Loucy (cell line): ENCODE measurements around the gene MRPL42.

ENCODE experiments used
- H2AFZ ChIP-seq: fragments of 200-600 bp; sonication (generic); 2 replicates; pipeline ENCODE4 v1.6.0; 2016; ENCODE audit warnings: antibody characterized with exemption, mild to moderate bottlenecking, low read length, moderate library complexity
- H3F3A ChIP-seq: fragments of 200-600 bp; 2 replicates; pipeline ENCODE4 v1.6.0; 2016; ENCODE audit warnings: antibody characterized with exemption, low read depth, mild to moderate bottlenecking
- H3K27me3 ChIP-seq: fragments of 200-600 bp; sonication (generic); 2 replicates; pipeline ENCODE4 v1.6.1; 2014; ENCODE audit warnings: low read length, mild to moderate bottlenecking; ENCODE audit not compliant: insufficient read depth, poor library complexity, severe bottlenecking
- H3K36me3 ChIP-seq: fragments of 200-600 bp; sonication (generic); 2 replicates; pipeline ENCODE4 v1.6.1; 2016; ENCODE audit warnings: low read length; ENCODE audit not compliant: insufficient read depth
- H3K4me1 ChIP-seq: fragments of 200-600 bp; sonication (generic); 2 replicates; pipeline ENCODE4 v1.5.1; 2014; ENCODE audit warnings: low read length, mild to moderate bottlenecking; ENCODE audit not compliant: insufficient read depth, poor library complexity, severe bottlenecking
- H3K4me2 ChIP-seq: fragments of 200-600 bp; sonication (generic); 2 replicates; pipeline ENCODE4 v1.6.0; 2014; ENCODE audit warnings: antibody characterized with exemption, low read length, low read depth, mild to moderate bottlenecking; ENCODE audit not compliant: poor library complexity, severe bottlenecking
- H3K4me3 ChIP-seq: fragments of 200-600 bp; sonication (generic); 2 replicates; pipeline ENCODE4 v1.5.1; 2014; ENCODE audit warnings: low read length, mild to moderate bottlenecking, mixed read lengths; ENCODE audit not compliant: poor library complexity, severe bottlenecking
- H3K79me2 ChIP-seq: fragments of 200-600 bp; sonication (generic); 2 replicates; pipeline ENCODE4 v1.6.1; 2014; ENCODE audit warnings: low read length; ENCODE audit not compliant: insufficient read depth
- H3K9ac ChIP-seq: fragments of 200-600 bp; sonication (generic); 2 replicates; pipeline ENCODE4 v1.6.0; 2014; ENCODE audit warnings: mild to moderate bottlenecking, low read depth, low read length, moderate library complexity; ENCODE audit not compliant: poor library complexity, severe bottlenecking
- H3K9me2 ChIP-seq: fragments of 200-600 bp; sonication (generic); replicated peaks from 2 replicates; pipeline ENCODE4 v1.6.1; 2016; ENCODE audit warnings: low read depth, low read length, mixed read lengths
- H3K9me3 ChIP-seq: fragments of 200-600 bp; sonication (generic); 2 replicates; pipeline ENCODE4 v1.6.1; 2014; ENCODE audit warnings: mild to moderate bottlenecking, antibody characterized with exemption, low read length, low read depth; ENCODE audit not compliant: insufficient read depth
- H4K20me1 ChIP-seq: fragments of 200-600 bp; sonication (generic); 2 replicates; pipeline ENCODE4 v1.6.0; 2014; ENCODE audit warnings: antibody characterized with exemption, low read length, mild to moderate bottlenecking; ENCODE audit not compliant: insufficient read depth, poor library complexity, severe bottlenecking
- EZH2phosphoT487 ChIP-seq: fragments of 200-600 bp; IDR thresholded peaks from 2 replicates; pipeline ENCODE4 v1.6.1; 2018; ENCODE audit warnings: antibody characterized with exemption, mild to moderate bottlenecking, moderate library complexity, borderline replicate concordance
- TF ChIP-seq, protein P1 (sequence below): fragments of 200-600 bp; sonication (generic); conservative IDR thresholded peaks from 2 replicates; pipeline ENCODE4 v1.5.1; 2014; ENCODE audit warnings: mild to moderate bottlenecking, antibody characterized with exemption, low read length

The MRPL42 gene

DNA sequence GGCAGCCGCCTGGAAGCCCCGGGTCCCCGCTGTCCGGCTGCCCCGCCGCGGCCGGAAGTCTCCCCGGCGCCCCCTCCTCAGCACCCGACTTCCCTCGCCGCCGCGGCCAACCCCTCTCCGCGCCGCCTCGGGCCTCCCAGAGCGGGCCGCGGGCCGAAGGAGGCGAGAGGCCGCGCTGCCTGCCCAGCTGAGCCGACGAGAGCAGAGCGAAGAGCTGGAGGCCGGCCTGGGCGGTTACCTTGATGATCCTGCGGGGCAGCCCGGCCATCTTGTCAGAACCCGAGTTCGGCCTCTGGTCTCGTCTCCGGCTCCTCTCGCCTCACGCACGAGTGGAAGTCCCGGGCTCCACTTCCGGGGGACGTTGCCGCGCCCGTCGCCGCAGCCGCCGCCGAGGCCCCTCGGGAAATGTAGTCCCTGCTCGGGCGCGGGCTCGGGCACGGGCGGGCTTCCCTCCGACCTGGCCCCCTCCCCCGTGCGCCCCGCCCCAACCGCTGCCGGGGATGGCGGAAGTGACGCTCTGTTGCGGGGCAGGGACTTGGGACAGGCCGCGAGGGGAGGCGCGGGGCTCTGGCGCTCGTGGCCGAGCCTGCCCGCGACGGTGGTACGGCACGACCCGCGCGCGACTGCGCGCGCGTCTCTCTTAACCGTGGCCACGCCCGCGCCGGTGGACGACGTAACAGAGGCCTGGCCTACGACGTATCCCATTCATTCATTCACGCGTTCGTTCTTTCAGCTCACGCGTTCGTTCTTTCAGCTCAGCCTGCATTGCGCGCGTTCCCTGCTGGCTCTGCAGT is 25.5 kb upstream of the MRPL42 start, which contains the start of gene UBE2N:
Gene UBE2N, minus strand, starts transcription at position 331 of the 794 bp plus-strand sequence. Its CDS starts 63 bp downstream, at position 268.
- H3F3A ChIP-seq = no peaks in the 10 kb centered on the region
- H2AFZ ChIP-seq = peak within 1 kb of the TSS; percentile 99
- peaks cover 53% of the 10 kb centered on the region for H3K79me2 ChIP-seq
- H3K9me3 ChIP-seq = no peaks in the 10 kb centered on the region
- peak within 1 kb of the TSS; percentile 99 for H3K4me2 ChIP-seq
- peak within 1 kb of the TSS; percentile 98 for H3K9ac ChIP-seq
- no peak for TF ChIP-seq EZH2phosphoT487
- TF ChIP-seq, protein P1, sequence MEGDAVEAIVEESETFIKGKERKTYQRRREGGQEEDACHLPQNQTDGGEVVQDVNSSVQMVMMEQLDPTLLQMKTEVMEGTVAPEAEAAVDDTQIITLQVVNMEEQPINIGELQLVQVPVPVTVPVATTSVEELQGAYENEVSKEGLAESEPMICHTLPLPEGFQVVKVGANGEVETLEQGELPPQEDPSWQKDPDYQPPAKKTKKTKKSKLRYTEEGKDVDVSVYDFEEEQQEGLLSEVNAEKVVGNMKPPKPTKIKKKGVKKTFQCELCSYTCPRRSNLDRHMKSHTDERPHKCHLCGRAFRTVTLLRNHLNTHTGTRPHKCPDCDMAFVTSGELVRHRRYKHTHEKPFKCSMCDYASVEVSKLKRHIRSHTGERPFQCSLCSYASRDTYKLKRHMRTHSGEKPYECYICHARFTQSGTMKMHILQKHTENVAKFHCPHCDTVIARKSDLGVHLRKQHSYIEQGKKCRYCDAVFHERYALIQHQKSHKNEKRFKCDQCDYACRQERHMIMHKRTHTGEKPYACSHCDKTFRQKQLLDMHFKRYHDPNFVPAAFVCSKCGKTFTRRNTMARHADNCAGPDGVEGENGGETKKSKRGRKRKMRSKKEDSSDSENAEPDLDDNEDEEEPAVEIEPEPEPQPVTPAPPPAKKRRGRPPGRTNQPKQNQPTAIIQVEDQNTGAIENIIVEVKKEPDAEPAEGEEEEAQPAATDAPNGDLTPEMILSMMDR = no peak
- H3K36me3 ChIP-seq = no peaks in the 10 kb centered on the region
- H3K27me3 ChIP-seq = no peaks in the 10 kb centered on the region
- no peaks in the 10 kb centered on the region for H3K9me2 ChIP-seq
- peaks cover 51% of the 10 kb centered on the region for H3K4me1 ChIP-seq
- peaks cover 46% of the 10 kb centered on the region for H4K20me1 ChIP-seq
- H3K4me3 ChIP-seq = peak within 1 kb of the TSS; percentile 98

- H3K36me3 ChIP-seq = no peaks in the 10 kb centered on the region
- peak overlapping the region; percentile 99 for H2AFZ ChIP-seq
- TF ChIP-seq, protein P1 = no peak
- TF ChIP-seq EZH2phosphoT487 = no peak
- no peaks in the 10 kb centered on the region for H3K9me2 ChIP-seq
- peaks cover 42% of the 10 kb centered on the region for H3K4me1 ChIP-seq
- H4K20me1 ChIP-seq = peaks cover 38% of the 10 kb centered on the region
- no peaks in the 10 kb centered on the region for H3K9me3 ChIP-seq
- peaks cover 45% of the 10 kb centered on the region for H3K79me2 ChIP-seq
- peak overlapping the region; percentile 99 for H3K4me2 ChIP-seq
- no peaks in the 10 kb centered on the region for H3F3A ChIP-seq
- H3K4me3 ChIP-seq = peak overlapping the region; percentile 98
- H3K9ac ChIP-seq = peak overlapping the region; percentile 98
- no peaks in the 10 kb centered on the region for H3K27me3 ChIP-seq
Measured at GRCh38 chr12:93442411-93443340, 24.6 kb upstream of the MRPL42 start.

DNA sequence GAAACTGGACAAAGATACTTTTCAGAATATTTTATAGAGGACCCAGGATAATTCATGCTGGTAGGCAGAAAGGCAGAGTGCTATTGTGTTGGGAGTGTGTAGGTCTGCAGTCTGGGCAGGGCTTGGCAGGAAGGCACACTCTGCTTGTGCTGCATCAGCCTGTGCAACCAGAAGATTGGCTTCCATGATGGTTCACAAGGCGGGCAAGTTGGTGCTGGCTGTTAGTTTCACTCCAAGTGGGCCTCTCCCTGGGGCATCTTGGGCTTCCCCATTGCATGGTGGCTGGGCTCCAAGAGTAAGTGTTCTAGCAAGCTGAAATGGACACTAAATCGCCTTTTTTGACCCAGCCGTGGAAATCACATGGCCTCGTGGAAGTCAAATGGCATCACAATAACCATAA is 23.7 kb upstream of the MRPL42 start:
- peak overlapping the region; percentile 99 for H3K4me2 ChIP-seq
- TF ChIP-seq, protein P1 = no peak
- no peak for TF ChIP-seq EZH2phosphoT487
- H3K36me3 ChIP-seq = no peaks in the 10 kb centered on the region
- no peak overlapping the region for H3K4me3 ChIP-seq
- no peaks in the 10 kb centered on the region for H3F3A ChIP-seq
- no peaks in the 10 kb centered on the region for H3K9me3 ChIP-seq
- H3K4me1 ChIP-seq = peaks cover 33% of the 10 kb centered on the region
- no peak overlapping the region for H3K9ac ChIP-seq
- H4K20me1 ChIP-seq = peaks cover 29% of the 10 kb centered on the region
- no peaks in the 10 kb centered on the region for H3K27me3 ChIP-seq
- H2AFZ ChIP-seq = no peak overlapping the region
- no peaks in the 10 kb centered on the region for H3K9me2 ChIP-seq
- H3K79me2 ChIP-seq = peaks cover 36% of the 10 kb centered on the region
